HS-5 (cell line): ENCODE data around the gene PDE4C.
A peak's percentile ranks its signal among the peaks of the same experiment; 100 is the strongest.

Experiments used
- DNase-seq: peaks from one replicate; pipeline ENCODE4 v3.0.0-alpha.2; 2012; ENCODE audit warnings: low read depth

Gene PDE4C

DNA sequence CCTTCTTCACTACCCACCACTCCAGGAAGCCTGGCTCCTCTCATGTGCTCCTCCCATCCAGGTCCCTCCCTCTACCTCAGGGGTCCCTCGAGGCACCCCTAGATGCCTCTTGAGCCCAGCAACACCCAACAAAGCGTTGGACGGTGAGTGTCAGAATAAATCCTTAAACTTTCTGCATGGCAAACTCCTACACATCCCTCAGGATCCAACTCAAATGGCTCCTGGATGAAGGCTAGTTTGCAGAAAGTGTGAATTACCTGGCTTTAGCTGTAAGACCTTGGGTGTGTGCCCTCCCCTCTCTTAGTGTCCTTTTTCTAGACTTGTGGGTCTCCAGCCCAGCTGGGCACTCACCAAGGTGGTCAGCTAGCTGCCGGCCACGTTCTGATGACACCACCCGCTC is 27.9 kb downstream of the PDE4C start:
- no peak for DNase-seq

GRCh38 chr19:18197941-18198340 is 28.3 kb downstream of the PDE4C start:
- no peak for DNase-seq

- DNase-seq: no peak
Measured at GRCh38 chr19:18197306-18197705, 28.9 kb downstream of the PDE4C start.

DNA sequence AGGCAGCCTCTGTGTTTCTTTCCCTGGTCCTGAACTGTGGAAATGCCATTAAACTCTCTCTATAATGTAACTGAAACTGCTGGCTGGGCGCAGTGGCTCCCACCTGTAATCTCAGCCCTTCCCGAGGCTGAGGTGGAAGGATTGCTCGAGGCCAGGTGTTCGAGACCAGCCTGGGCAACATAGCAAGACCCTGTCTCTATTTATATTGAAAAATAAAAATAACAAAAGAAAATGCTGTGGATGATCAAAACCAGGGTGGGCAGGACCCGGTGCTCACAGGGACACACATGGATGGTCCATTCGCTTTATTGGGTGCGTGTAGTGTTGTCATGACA is 29.8 kb downstream of the PDE4C start:
- no peak for DNase-seq

DNA sequence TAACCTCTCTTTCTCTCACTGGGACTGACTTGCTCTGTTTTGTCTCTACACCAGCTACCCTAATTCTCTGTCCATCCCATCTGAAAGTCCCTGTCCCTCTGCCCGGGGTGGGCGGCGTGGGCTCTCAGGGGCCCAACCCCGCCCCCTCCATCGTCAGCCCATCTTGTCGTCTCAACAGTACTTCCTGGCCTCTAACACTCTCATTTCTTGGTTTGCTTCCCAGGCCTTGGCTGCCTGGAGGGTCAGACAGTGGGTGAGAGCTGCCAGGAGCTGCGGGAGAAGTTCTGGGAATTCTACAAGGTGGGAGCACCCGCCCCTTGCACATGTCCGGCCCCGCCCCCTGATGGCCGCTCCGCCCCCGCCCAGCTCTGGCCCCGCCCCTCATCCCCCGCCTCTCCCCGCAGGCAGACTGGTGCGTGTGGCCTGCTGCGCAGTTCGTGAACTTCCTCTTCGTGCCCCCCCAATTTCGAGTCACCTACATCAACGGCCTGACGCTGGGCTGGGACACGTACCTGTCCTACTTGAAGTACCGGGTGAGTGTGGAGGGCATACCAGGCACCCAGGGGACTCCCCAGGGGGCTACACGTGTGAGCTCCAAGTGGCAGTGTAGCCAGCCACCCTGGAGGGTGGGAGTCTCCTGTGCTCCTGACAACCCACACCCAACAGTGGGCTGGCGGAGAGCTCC is 31.5 kb downstream of the PDE4C start:
- DNase-seq: no peak

- no peak for DNase-seq
Measured at GRCh38 chr19:18194181-18194530, 32.1 kb downstream of the PDE4C start.

DNA sequence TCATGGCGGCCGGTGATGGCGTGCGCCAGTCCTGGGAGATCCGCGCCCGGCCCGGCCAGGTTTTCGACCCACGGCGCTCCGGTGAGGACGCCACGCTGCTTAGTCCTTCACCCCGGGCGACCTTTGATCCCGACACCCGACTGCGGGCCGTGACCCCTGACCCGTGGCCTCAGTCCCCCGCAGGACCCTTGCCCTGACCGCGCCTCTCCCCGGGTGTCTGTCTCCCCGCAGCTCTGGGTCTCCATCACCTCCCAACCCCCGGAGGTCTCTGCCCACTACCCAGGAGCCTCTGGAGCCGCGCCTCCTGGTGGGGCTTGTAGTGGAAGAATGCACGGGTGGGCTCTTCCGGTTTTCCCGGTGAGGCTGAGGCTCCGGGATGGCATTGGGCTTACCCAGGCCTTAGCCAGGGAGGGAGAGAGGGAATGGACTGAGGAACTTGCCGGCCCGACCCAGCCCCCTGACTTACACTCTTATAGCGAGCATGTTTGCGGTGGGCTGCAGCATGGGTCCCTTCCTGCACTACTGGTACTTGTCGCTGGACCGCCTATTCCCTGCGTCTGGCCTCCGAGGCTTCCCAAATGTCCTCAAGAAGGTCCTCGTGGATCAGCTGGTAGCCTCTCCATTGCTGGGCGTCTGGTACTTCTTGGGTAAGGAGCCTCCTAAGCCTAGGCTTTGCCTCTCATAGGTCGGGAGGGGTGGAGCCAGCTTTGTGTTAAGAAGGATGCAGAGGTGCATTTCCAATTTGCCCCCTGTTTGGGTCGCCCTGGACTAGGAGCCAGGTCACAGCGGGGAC is 32.7 kb downstream of the PDE4C start:
- no peak for DNase-seq

- DNase-seq: peak; percentile 99
Measured at GRCh38 chr19:18192673-18193387, 33.4 kb downstream of the PDE4C start, which contains the start of gene MPV17L2. TSS of gene MPV17L2 (plus strand) at chr19:18193218. CDS start at chr19:18193282, 64 bp downstream.

DNA sequence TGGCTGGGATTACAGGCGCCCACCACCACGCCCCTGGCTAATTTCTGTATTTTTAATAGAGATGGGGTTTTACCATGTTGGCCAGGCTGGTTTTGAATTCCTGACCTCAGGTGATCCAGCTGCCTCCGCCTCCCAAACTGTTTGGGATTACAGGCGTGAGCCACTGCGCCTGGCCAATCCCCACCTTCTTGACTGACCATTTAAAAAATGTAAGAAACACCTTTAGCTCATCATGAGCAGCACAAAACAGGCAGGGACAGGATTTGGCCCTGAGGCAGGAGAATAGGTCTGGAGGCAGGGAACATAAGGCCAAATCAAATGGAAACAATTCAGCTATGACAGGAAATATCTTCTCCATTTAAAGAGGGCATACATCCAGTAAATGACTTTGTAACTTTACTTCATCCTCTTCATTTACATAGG is 34.6 kb downstream of the PDE4C start:
- DNase-seq: no peak

GRCh38 chr19:18190278-18190677 is 36.0 kb downstream of the PDE4C start:
- DNase-seq: no peak

GRCh38 chr19:18185538-18185937 is 40.7 kb downstream of the PDE4C start:
- DNase-seq: no peak

GRCh38 chr19:18183529-18183928 is 42.7 kb downstream of the PDE4C start:
- DNase-seq: no peak

DNA sequence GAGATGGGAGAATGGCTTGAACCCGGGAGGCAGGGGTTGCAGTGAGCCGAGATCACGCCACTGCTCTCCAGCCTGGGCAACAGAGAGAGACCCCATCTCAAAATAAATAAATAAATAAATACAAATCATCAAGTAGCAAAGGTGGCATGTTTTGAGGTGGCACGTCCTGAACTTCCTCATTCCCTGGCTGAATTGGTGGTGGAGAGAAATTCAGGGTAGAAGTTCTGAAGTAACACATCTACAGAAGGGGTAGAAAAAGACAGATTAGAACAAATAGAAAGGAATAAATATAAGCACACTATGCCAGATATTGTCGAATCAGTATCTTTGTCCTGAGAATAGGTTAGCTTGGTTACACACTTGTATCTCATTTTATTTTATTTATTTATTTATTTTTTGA is 46.3 kb downstream of the PDE4C start:
- no peak for DNase-seq

DNA sequence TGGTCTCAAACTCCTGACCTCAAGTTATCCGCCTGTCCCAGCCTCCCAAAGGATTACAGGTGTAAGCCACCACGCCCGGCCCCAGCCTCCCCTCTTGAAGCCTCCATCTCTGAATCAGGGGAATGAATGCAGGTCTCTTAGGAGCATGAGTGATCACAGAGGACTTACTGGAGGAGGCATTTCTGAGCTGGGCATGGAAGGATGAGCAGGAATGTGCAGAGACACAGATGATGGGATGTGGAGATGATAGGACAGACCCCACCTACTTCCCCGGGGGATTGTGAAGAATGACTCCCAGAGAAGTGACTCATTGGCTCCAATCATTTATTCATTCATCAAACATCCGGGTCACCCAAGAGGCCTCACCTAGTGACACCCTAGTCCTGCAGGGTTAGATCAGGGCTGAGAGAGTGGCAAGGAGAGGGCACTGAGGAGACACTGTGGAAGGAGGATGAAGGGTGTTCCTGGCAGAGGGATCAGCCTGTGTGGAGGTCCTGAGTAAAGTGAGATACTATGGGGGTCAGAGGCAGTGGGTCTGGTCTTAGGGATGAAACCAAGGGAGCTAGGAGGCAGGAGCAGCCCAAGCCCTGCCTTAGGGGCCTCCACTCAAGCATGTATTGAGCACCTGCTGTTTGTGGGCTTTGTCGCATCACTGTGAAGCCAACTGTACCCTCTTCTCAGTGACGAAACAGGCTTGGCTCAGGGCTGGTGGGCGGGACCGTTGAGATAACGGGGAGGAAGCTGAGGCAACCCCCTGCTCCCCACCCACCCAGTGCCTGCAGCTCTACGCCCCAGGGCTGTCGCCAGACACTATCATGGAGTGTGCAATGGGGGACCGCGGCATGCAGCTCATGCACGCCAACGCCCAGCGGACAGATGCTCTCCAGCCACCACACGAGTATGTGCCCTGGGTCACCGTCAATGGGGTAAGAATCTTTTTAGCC is 49.6 kb downstream of the PDE4C start:
- DNase-seq: no peak

DNA sequence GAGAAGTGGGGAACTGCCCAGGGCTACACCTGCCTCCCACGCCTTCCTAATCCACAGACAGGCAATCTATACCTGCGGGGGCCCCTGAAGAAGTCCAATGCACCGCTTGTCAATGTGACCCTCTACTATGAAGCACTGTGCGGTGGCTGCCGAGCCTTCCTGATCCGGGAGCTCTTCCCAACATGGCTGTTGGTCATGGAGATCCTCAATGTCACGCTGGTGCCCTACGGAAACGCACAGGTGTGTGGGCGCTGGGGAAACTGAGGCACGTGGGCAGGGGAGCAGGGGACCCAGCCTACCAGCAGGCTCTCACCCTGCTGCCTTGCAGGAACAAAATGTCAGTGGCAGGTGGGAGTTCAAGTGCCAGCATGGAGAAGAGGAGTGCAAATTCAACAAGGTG is 51.3 kb downstream of the PDE4C start:
- no peak for DNase-seq
